Erythroblast (primary cell): Measurements from ENCODE around the gene ACKR3.

ENCODE experiments used
- GATA1 ChIP-seq: IDR thresholded peaks from 2 replicates; pipeline ENCODE4 v1.6.1; 2011; ENCODE audit warnings: low read depth, mild to moderate bottlenecking, control low read depth, low read length, moderate library complexity
- POLR2A ChIP-seq: IDR thresholded peaks from 2 replicates; pipeline ENCODE4 v1.6.1; 2011; ENCODE audit warnings: mild to moderate bottlenecking, low read length

- no peak for TF ChIP-seq POLR2A
- TF ChIP-seq GATA1, result no peak
Measured at GRCh38 chr2:236601316-236602202, 31.9 kb downstream of the ACKR3 start.
